KOPT-K1 (cell line): Measurements from ENCODE around the gene C5AR1.

Experiments used
- H3K27ac ChIP-seq: fragments of 200-600 bp; sonication (generic); 2 replicates; pipeline ENCODE4 v1.5.1; 2016; ENCODE audit warnings: antibody characterized with exemption, mild to moderate bottlenecking, low read depth, low read length; ENCODE audit not compliant: poor library complexity, severe bottlenecking
- H3K36me3 ChIP-seq: fragments of 200-600 bp; sonication (generic); 2 replicates; pipeline ENCODE4 v1.5.1; 2017; ENCODE audit warnings: antibody characterized with exemption, mild to moderate bottlenecking, low read length, moderate library complexity; ENCODE audit not compliant: insufficient read depth
- H3K9me3 ChIP-seq: fragments of 200-600 bp; sonication (generic); 2 replicates; pipeline ENCODE4 v1.5.1; 2017; ENCODE audit warnings: antibody characterized with exemption, low read length, mild to moderate bottlenecking; ENCODE audit not compliant: insufficient read depth, poor library complexity, severe bottlenecking

C5AR1 gene

GRCh38 chr19:47310819-47311218 is 1.2 kb downstream of the C5AR1 start:
- H3K9me3 ChIP-seq: no peaks in the 10 kb centered on the region
- no peak overlapping the region for H3K27ac ChIP-seq
- H3K36me3 ChIP-seq: no peaks in the 10 kb centered on the region

GRCh38 chr19:47312366-47313006 is 2.8 kb downstream of the C5AR1 start:
- Histone ChIP-seq H3K9me3 (no peaks in the 10 kb centered on the region), H3K27ac (no peak overlapping the region), H3K36me3 (no peaks in the 10 kb centered on the region)

- no peaks in the 10 kb centered on the region for H3K9me3 ChIP-seq
- H3K36me3 ChIP-seq: no peaks in the 10 kb centered on the region
- no peak overlapping the region for H3K27ac ChIP-seq
These were observed 4.2 kb downstream of the C5AR1 start for GRCh38 chr19:47313754-47314295.

- Histone ChIP-seq H3K9me3 (no peaks in the 10 kb centered on the region), H3K36me3 (no peaks in the 10 kb centered on the region), H3K27ac (no peak overlapping the region)
These were observed 5.6 kb downstream of the C5AR1 start for GRCh38 chr19:47315125-47315821.

- no peak overlapping the region for H3K27ac ChIP-seq
- H3K9me3 ChIP-seq: no peaks in the 10 kb centered on the region
- no peaks in the 10 kb centered on the region for H3K36me3 ChIP-seq
These were observed 6.9 kb downstream of the C5AR1 start for GRCh38 chr19:47316513-47316912.

- Histone ChIP-seq H3K36me3 (no peaks in the 10 kb centered on the region), H3K27ac (no peak overlapping the region), H3K9me3 (no peaks in the 10 kb centered on the region)
These were observed 10.5 kb downstream of the C5AR1 start for GRCh38 chr19:47319923-47320871.

GRCh38 chr19:47321630-47322029 is 12.0 kb downstream of the C5AR1 start:
- H3K27ac ChIP-seq: no peak overlapping the region
- H3K9me3 ChIP-seq: no peaks in the 10 kb centered on the region
- no peaks in the 10 kb centered on the region for H3K36me3 ChIP-seq

- Histone ChIP-seq H3K27ac (no peak overlapping the region), H3K36me3 (no peaks in the 10 kb centered on the region), H3K9me3 (no peaks in the 10 kb centered on the region)
These were observed 12.4 kb downstream of the C5AR1 start for GRCh38 chr19:47322058-47322457.

GRCh38 chr19:47323409-47323808 is 13.7 kb downstream of the C5AR1 start:
- Histone ChIP-seq H3K9me3 (no peaks in the 10 kb centered on the region), H3K36me3 (no peaks in the 10 kb centered on the region), H3K27ac (no peak overlapping the region)

GRCh38 chr19:47323872-47324271 is 14.2 kb downstream of the C5AR1 start:
- Histone ChIP-seq H3K9me3 (no peaks in the 10 kb centered on the region), H3K36me3 (no peaks in the 10 kb centered on the region), H3K27ac (no peak overlapping the region)

GRCh38 chr19:47324502-47324901 is 14.8 kb downstream of the C5AR1 start:
- H3K9me3 ChIP-seq: no peaks in the 10 kb centered on the region
- H3K27ac ChIP-seq: no peak overlapping the region
- H3K36me3 ChIP-seq: no peaks in the 10 kb centered on the region

- Histone ChIP-seq H3K36me3 (no peaks in the 10 kb centered on the region), H3K9me3 (no peaks in the 10 kb centered on the region), H3K27ac (no peak overlapping the region)
These were observed 20.8 kb downstream of the C5AR1 start for GRCh38 chr19:47330466-47330869.

- no peak overlapping the region for H3K27ac ChIP-seq
- H3K9me3 ChIP-seq: no peaks in the 10 kb centered on the region
- no peaks in the 10 kb centered on the region for H3K36me3 ChIP-seq
These were observed 21.8 kb downstream of the C5AR1 start for GRCh38 chr19:47331490-47331889.

- Histone ChIP-seq H3K9me3 (no peaks in the 10 kb centered on the region), H3K27ac (no peak within 1 kb of the TSS), H3K36me3 (no peaks in the 10 kb centered on the region)
These were observed 22.4 kb downstream of the C5AR1 start, which contains the start of gene C5AR2 for GRCh38 chr19:47331931-47332547. C5AR2 (plus strand) TSS chr19:47332175; CDS start chr19:47340800, 8,625 bp downstream.
